B cell (primary cell): ENCODE results near the gene PFKFB3. TPM values are rescaled to one million over a fixed set of nuclear protein-coding genes. Genes with fewer than 3 reads are reported as not detected.

ENCODE experiments used
- ATAC-seq: fragments of 200-7000 bp; cut with Tn5 transposase; one replicate; pipeline ENCODE4 v1.10.0; 2021; ENCODE audit warnings: low read depth, mild to moderate bottlenecking, moderate number of reproducible peaks, moderate library complexity
- CTCF ChIA-PET: fragments of 350-600 bp; sonication (Branson Sonifier 250); formaldehyde crosslinking; loops from one replicate; lab custom pipeline; 2021; ENCODE audit warnings: antibody characterized with exemption, inconsistent platforms; lab: Charles Lee
- POLR2A ChIA-PET: fragments of 350-600 bp; sonication (Branson Sonifier 250); formaldehyde crosslinking; loops from one replicate; lab custom pipeline; 2021; ENCODE audit warnings: antibody characterized with exemption; lab: Charles Lee
- DNase-seq: peaks from one replicate; pipeline ENCODE4 v3.0.0; 2013
- H2AFZ ChIP-seq: 2 replicates; pipeline ENCODE4 v1.6.1; 2012; ENCODE audit warnings: mild to moderate bottlenecking, low read depth, low read length; ENCODE audit not compliant: insufficient read depth, poor library complexity, severe bottlenecking
- H3K27ac ChIP-seq, 2 donors: 1 replicate in 1 of 2; 2 replicates in 1 of 2; pipeline ENCODE4 v1.5.1; 2012 to 2013; ENCODE audit warnings: low read length in 2 of 2, mild to moderate bottlenecking in 2 of 2, moderate library complexity in 1 of 2
- H3K27me3 ChIP-seq, 4 experiments: fragments of 200-600 bp in 1 of 4; sonication (generic) in 1 of 4; replicated peaks in 1 of 4; 1 replicate in 2 of 4; 2 replicates in 2 of 4; pipeline versions ENCODE4 v1.6.1 to v1.7.0; 2013 to 2016; ENCODE audit warnings: low read length in 3 of 4, mild to moderate bottlenecking in 2 of 4, mixed read lengths in 1 of 4, moderate library complexity in 1 of 4; ENCODE audit not compliant: insufficient read depth in 4 of 4, control insufficient read depth in 3 of 4; ENCODE audit errors: control extremely low read depth in 1 of 4
- H3K36me3 ChIP-seq, 2 experiments: replicated peaks in 1 of 2; 1 replicate in 1 of 2; 2 replicates in 1 of 2; pipeline versions ENCODE4 v1.6.1 to v1.7.1; 2013; ENCODE audit warnings: low read length in 1 of 2; ENCODE audit not compliant: insufficient read depth in 2 of 2, control insufficient read depth in 1 of 2; ENCODE audit errors: control extremely low read depth in 1 of 2, extremely low read depth in 1 of 2
- H3K4me1 ChIP-seq, 2 donors: fragments of 200-600 bp in 1 of 2; sonication (generic) in 1 of 2; 1 replicate in 1 of 2; 2 replicates in 1 of 2; pipeline versions ENCODE4 v1.5.1 to v1.6.1; 2013 to 2017; ENCODE audit warnings: low read length in 2 of 2; ENCODE audit not compliant: control insufficient read depth in 2 of 2, insufficient read depth in 2 of 2
- H3K4me2 ChIP-seq: replicated peaks from 2 replicates; pipeline ENCODE3; 2012; ENCODE audit warnings: mild to moderate bottlenecking, low read depth, low read length; ENCODE audit not compliant: poor library complexity, severe bottlenecking
- H3K4me3 ChIP-seq, 5 experiments: fragments of 200-600 bp in 1 of 5; sonication (generic) in 1 of 5; 1 replicate in 3 of 5; 2 replicates in 2 of 5; pipeline versions ENCODE4 v1.5.1 to v1.7.0; 2011 to 2016; ENCODE audit warnings: low read length in 4 of 5, mild to moderate bottlenecking in 4 of 5, low read depth in 2 of 5, control low read depth in 1 of 5, moderate library complexity in 1 of 5; ENCODE audit not compliant: insufficient read depth in 1 of 5; ENCODE audit errors: control extremely low read depth in 1 of 5, extremely low read depth in 1 of 5
- H3K79me2 ChIP-seq: fragments of 200-600 bp; sonication (generic); one replicate; pipeline ENCODE4 v1.6.0; 2016; ENCODE audit warnings: low read length; ENCODE audit not compliant: control insufficient read depth, insufficient read depth
- H3K9ac ChIP-seq: fragments of 200-600 bp; sonication (generic); 2 replicates; pipeline ENCODE4 v1.6.1; 2017; ENCODE audit warnings: mild to moderate bottlenecking, low read length, moderate library complexity
- H3K9me3 ChIP-seq, 3 donors: one replicate each; pipeline versions ENCODE4 v1.6.1 to v1.7.1; 2013; ENCODE audit warnings: low read length in 2 of 3; ENCODE audit not compliant: control insufficient read depth in 2 of 3, insufficient read depth in 1 of 3; ENCODE audit errors: control extremely low read depth in 1 of 3
- H4K20me1 ChIP-seq: 2 replicates; pipeline ENCODE4 v1.6.0; 2012; ENCODE audit warnings: mild to moderate bottlenecking, low read length; ENCODE audit not compliant: insufficient read depth, control insufficient read depth, poor library complexity, severe bottlenecking
- H3K27ac Mint-ChIP-seq: one replicate; pipeline ENCODE4 v1.8.0; 2021; ENCODE audit warnings: mixed read lengths
- H3K27me3 Mint-ChIP-seq: one replicate; pipeline ENCODE4 v1.8.0; 2021; ENCODE audit warnings: mixed read lengths
- H3K4me1 Mint-ChIP-seq: one replicate; pipeline ENCODE4 v1.8.0; 2021; ENCODE audit warnings: mixed read lengths
- H3K4me3 Mint-ChIP-seq: one replicate; pipeline ENCODE4 v1.8.0; 2021; ENCODE audit warnings: mixed read lengths
- H3K9me3 Mint-ChIP-seq: one replicate; pipeline ENCODE4 v1.8.0; 2022; ENCODE audit warnings: mixed read lengths; ENCODE audit not compliant: insufficient read depth
- CTCF ChIP-seq: fragments of 200-600 bp; IDR thresholded peaks from one replicate; pipeline ENCODE4 v1.8.0; 2022; ENCODE audit warnings: antibody characterized with exemption, mild to moderate bottlenecking
- EZH2 ChIP-seq: IDR thresholded peaks from 2 replicates; pipeline ENCODE4 v1.6.1; 2012; ENCODE audit warnings: borderline replicate concordance, low read depth, mild to moderate bottlenecking, moderate library complexity, low read length; ENCODE audit not compliant: insufficient read depth, poor library complexity, severe bottlenecking
- WGBS: methylation state at CpG from one replicate; pipeline ENCODE4 v1.1.5; 2013; ENCODE audit warnings: missing lambda C conversion rate; ENCODE audit not compliant: insufficient coverage; 5-methylcytosine and 5-hydroxymethylcytosine counted together
- intact Hi-C: fragments of 100-400 bp; cut with micrococcal nuclease; formaldehyde crosslinking; loops from one replicate; pipeline ENCODE4 v1.10.0; 2022
- polyA plus RNA-seq: library from polyadenylated mRNA; depleted of rRNA; stranded (reverse); fragments of >200 nt; gene quantifications from 2 replicates; pipeline ENCODE4 v1.2.3, GENCODE V29; 2012
- total RNA-seq, 2 donors: library from RNA; stranded (reverse); fragments of 120-200 nt in 1 of 2; gene quantifications; 1 replicate in 1 of 2; 2 replicates in 1 of 2; pipeline versions ENCODE4 v1.2.3 to v1.2.4, GENCODE V29; 2013 to 2022

The PFKFB3 gene
- total and polyA plus RNA-seq, 2 donors (not counting 1 experiment from before 2014, with no cell fraction given) = 13.2 to 239 TPM

GRCh38 chr10:6242089-6242488 is 39.4 kb downstream of the PFKFB3 start:
- DNase-seq (no peak), ATAC-seq (no peak)
- Histone ChIP-seq H3K79me2 (no peaks in the 10 kb centered on the region), H3K4me1 (no peaks in the 10 kb centered on the region), H3K4me2 (no peak overlapping the region), H3K4me3 (no peak overlapping the region), H3K9ac (no peak overlapping the region), H3K36me3 (peaks cover 0 to 2% of the 10 kb centered on the region in 2 experiments), H3K9me3 (no peaks in the 10 kb centered on the region), H3K27me3 (no peaks in the 10 kb centered on the region), H2AFZ (no peak overlapping the region), H3K27ac (no peak overlapping the region), H4K20me1 (no peaks in the 10 kb centered on the region)
- Mint-ChIP-seq H3K27me3 (no peaks in the 10 kb centered on the region), H3K27ac (no peak overlapping the region), H3K9me3 (peaks cover 3% of the 10 kb centered on the region), H3K4me3 (no peak overlapping the region), H3K4me1 (peaks cover 8% of the 10 kb centered on the region)
- 95% methylated on average over 4 of the region's 6 CpGs for WGBS
- TF ChIP-seq CTCF (no peak), EZH2 (no peak)
- ChIA-PET CTCF (interaction anchor here (1.9 kb wide), 1 partner anchor 160 kb away, joined by 8 read pairs; no protein-coding TSS in a partner anchor), POLR2A (interaction anchor here (0.7 kb wide), 2 partner anchors 15 to 31 kb away, joined by 3 read pairs; no protein-coding TSS in a partner anchor)
- intact Hi-C loops = no loop called here

- Histone ChIP-seq H3K9me3 (no peaks in the 10 kb centered on the region), H3K27ac (no peak overlapping the region), H3K4me2 (no peak overlapping the region), H3K4me1 (no peaks in the 10 kb centered on the region), H3K27me3 (no peaks in the 10 kb centered on the region), H3K4me3 (no peak overlapping the region), H3K79me2 (no peaks in the 10 kb centered on the region), H3K36me3 (peaks cover 0 to 2% of the 10 kb centered on the region in 2 experiments), H4K20me1 (no peaks in the 10 kb centered on the region), H3K9ac (no peak overlapping the region), H2AFZ (no peak overlapping the region)
- ChIA-PET CTCF (interaction anchor here (1.1 to 2.2 kb wide), 3 partner anchors 56 to 157 kb away, joined by 5 to 10 read pairs (median 7); no protein-coding TSS in a partner anchor), POLR2A (no interaction called here)
- intact Hi-C loops = no loop called here
- Mint-ChIP-seq H3K27me3 (no peaks in the 10 kb centered on the region), H3K4me3 (no peak overlapping the region), H3K4me1 (no peaks in the 10 kb centered on the region), H3K9me3 (no peaks in the 10 kb centered on the region), H3K27ac (no peak overlapping the region)
- ATAC-seq (no peak), DNase-seq (no peak)
- no peak for TF ChIP-seq CTCF
- TF ChIP-seq EZH2 = no peak
- 100% methylated on average over 1 of the region's 7 CpGs for WGBS
Measured at GRCh38 chr10:6244510-6244909, 41.8 kb downstream of the PFKFB3 start.
